H9 (cell line): ENCODE results near the gene ENPEP. TPM values are rescaled to one million over a fixed set of nuclear protein-coding genes. Genes with fewer than 3 reads are reported as not detected.

Experiments used
- DNase-seq: peaks from one replicate; pipeline ENCODE4 v3.0.0-alpha.2; 2017
- H2AFZ ChIP-seq: one replicate; pipeline ENCODE4 v1.6.1; 2013; ENCODE audit warnings: mild to moderate bottlenecking, low read length, control low read depth, moderate library complexity
- H2AK5ac ChIP-seq: 2 replicates; pipeline ENCODE4 v1.6.1; 2013; ENCODE audit warnings: low read length, control low read depth, mixed read lengths; ENCODE audit not compliant: insufficient read length
- H2BK120ac ChIP-seq: one replicate; pipeline ENCODE4 v1.6.1; 2013; ENCODE audit warnings: low read depth, mild to moderate bottlenecking, low read length, control low read depth, inconsistent platforms; ENCODE audit not compliant: poor library complexity, severe bottlenecking
- H2BK12ac ChIP-seq: 2 replicates; pipeline ENCODE4 v1.6.1; 2013; ENCODE audit warnings: low read length, control low read depth, mixed read lengths, low read depth; ENCODE audit not compliant: insufficient read length
- H2BK15ac ChIP-seq: 2 replicates; pipeline ENCODE4 v1.6.1; 2013; ENCODE audit warnings: low read depth, low read length, control low read depth
- H2BK20ac ChIP-seq: one replicate; pipeline ENCODE4 v1.6.1; 2013; ENCODE audit warnings: low read depth, mild to moderate bottlenecking, low read length, control low read depth, inconsistent platforms; ENCODE audit not compliant: poor library complexity, severe bottlenecking
- H2BK5ac ChIP-seq: 2 replicates; pipeline ENCODE4 v1.6.1; 2013; ENCODE audit warnings: low read length, control low read depth, mixed read lengths; ENCODE audit not compliant: insufficient read length
- H3K14ac ChIP-seq: 2 replicates; pipeline ENCODE4 v1.6.1; 2013; ENCODE audit warnings: low read length, control low read depth; ENCODE audit not compliant: insufficient read depth
- H3K18ac ChIP-seq: 2 replicates; pipeline ENCODE4 v1.6.1; 2013; ENCODE audit warnings: low read depth, mild to moderate bottlenecking, mixed read lengths, low read length, control low read depth; ENCODE audit not compliant: insufficient read length
- H3K23ac ChIP-seq: 2 replicates; pipeline ENCODE4 v1.6.1; 2013; ENCODE audit warnings: low read length, control low read depth, mixed read lengths, low read depth; ENCODE audit not compliant: insufficient read length
- H3K23me2 ChIP-seq: 2 replicates; pipeline ENCODE4 v1.6.1; 2013; ENCODE audit warnings: low read depth, mild to moderate bottlenecking, mixed read lengths, low read length, control low read depth; ENCODE audit not compliant: insufficient read length, poor library complexity, severe bottlenecking
- H3K27ac ChIP-seq: 2 replicates; pipeline ENCODE4 v1.5.1; 2013; ENCODE audit warnings: low read length, control low read depth, mixed read lengths, low read depth; ENCODE audit not compliant: insufficient read length
- H3K27me3 ChIP-seq: 2 replicates; pipeline ENCODE4 v1.6.1; 2013; ENCODE audit warnings: low read length, control low read depth, inconsistent platforms; ENCODE audit not compliant: insufficient read depth
- H3K4ac ChIP-seq: 2 replicates; pipeline ENCODE4 v1.6.1; 2013; ENCODE audit warnings: low read depth, mild to moderate bottlenecking, control low read depth, inconsistent platforms, low read length, moderate library complexity
- H3K4me1 ChIP-seq: 2 replicates; pipeline ENCODE4 v1.6.1; 2013; ENCODE audit warnings: low read length, control low read depth, inconsistent platforms; ENCODE audit not compliant: insufficient read depth
- H3K4me2 ChIP-seq: 2 replicates; pipeline ENCODE4 v1.6.1; 2013; ENCODE audit warnings: low read length, control low read depth, mixed read lengths; ENCODE audit not compliant: insufficient read length, insufficient read depth
- H3K56ac ChIP-seq: 2 replicates; pipeline ENCODE4 v1.6.1; 2013; ENCODE audit warnings: low read depth, mild to moderate bottlenecking, mixed read lengths, low read length, control low read depth; ENCODE audit not compliant: insufficient read length
- H3K79me1 ChIP-seq: 2 replicates; pipeline ENCODE4 v1.6.1; 2013; ENCODE audit warnings: low read depth, mild to moderate bottlenecking, moderate library complexity, low read length, control low read depth, inconsistent platforms; ENCODE audit not compliant: insufficient read depth, poor library complexity, severe bottlenecking
- H3K79me2 ChIP-seq: 2 replicates; pipeline ENCODE4 v1.6.1; 2013; ENCODE audit warnings: low read length, control low read depth, inconsistent platforms; ENCODE audit not compliant: insufficient read depth
- H3K9ac ChIP-seq: 2 replicates; pipeline ENCODE4 v1.6.1; 2013; ENCODE audit warnings: low read length, control low read depth, mixed read lengths; ENCODE audit not compliant: insufficient read length; ENCODE audit errors: extremely low read depth
- H3K9me3 ChIP-seq: one replicate; pipeline ENCODE4 v1.6.1; 2013; ENCODE audit warnings: low read depth, low read length, inconsistent platforms; ENCODE audit not compliant: control insufficient read depth
- H3T11ph ChIP-seq: one replicate; pipeline ENCODE4 v1.6.1; 2013; ENCODE audit warnings: mild to moderate bottlenecking, low read length, control low read depth, inconsistent platforms
- H4K20me1 ChIP-seq: one replicate; pipeline ENCODE4 v1.6.1; 2013; ENCODE audit not compliant: control insufficient read depth, insufficient read length, insufficient read depth
- H4K5ac ChIP-seq: 2 replicates; pipeline ENCODE4 v1.6.1; 2013; ENCODE audit warnings: low read depth, mild to moderate bottlenecking, mixed read lengths, low read length, control low read depth; ENCODE audit not compliant: insufficient read length
- H4K8ac ChIP-seq: replicated peaks from 2 replicates; pipeline ENCODE4 v1.6.1; 2013; ENCODE audit warnings: low read length, control low read depth, mixed read lengths, low read depth; ENCODE audit not compliant: insufficient read length
- H4K91ac ChIP-seq: 2 replicates; pipeline ENCODE4 v1.6.1; 2013; ENCODE audit warnings: low read depth, mild to moderate bottlenecking, moderate library complexity, mixed read lengths, low read length, control low read depth; ENCODE audit not compliant: insufficient read length
- H3K27ac Mint-ChIP-seq, 3 experiments: 2 replicates in 2 of 3; 3 replicates in 1 of 3; pipeline ENCODE4 v1.8.0; 2020 to 2021; ENCODE audit warnings: mixed read lengths in 3 of 3, mild to moderate bottlenecking in 1 of 3, moderate library complexity in 1 of 3
- H3K27me3 Mint-ChIP-seq: 2 replicates; pipeline ENCODE4 v1.8.0; 2021; ENCODE audit warnings: low read depth, mild to moderate bottlenecking, moderate library complexity, mixed read lengths
- H3K36me3 Mint-ChIP-seq, 3 experiments: 2 replicates in 2 of 3; 3 replicates in 1 of 3; pipeline ENCODE4 v1.8.0; 2020 to 2021; ENCODE audit warnings: low read depth in 3 of 3, mixed read lengths in 3 of 3; ENCODE audit not compliant: insufficient read depth in 1 of 3
- H3K4me1 Mint-ChIP-seq, 2 experiments: 2 replicates each; pipeline ENCODE4 v1.8.0; 2020; ENCODE audit warnings: mixed read lengths in 2 of 2
- H3K4me3 Mint-ChIP-seq, 2 experiments: 2 replicates in 1 of 2; 3 replicates in 1 of 2; pipeline ENCODE4 v1.8.0; 2020 to 2021; ENCODE audit warnings: mild to moderate bottlenecking in 2 of 2, mixed read lengths in 2 of 2, moderate library complexity in 1 of 2
- H3K9me3 Mint-ChIP-seq, 2 experiments: 2 replicates in 1 of 2; 3 replicates in 1 of 2; pipeline ENCODE4 v1.8.0; 2020; ENCODE audit warnings: mild to moderate bottlenecking in 2 of 2, mixed read lengths in 2 of 2, moderate library complexity in 1 of 2
- CTCF ChIP-seq: fragments of 200-600 bp; sonication (generic); conservative IDR thresholded peaks from 3 replicates; pipeline ENCODE4 v1.8.0; 2021; ENCODE audit warnings: antibody characterized with exemption, mild to moderate bottlenecking
- WGBS: extraction: QIAGEN DNeasy Blood & Tissue Kit; methylation state at CpG from one replicate; pipeline ENCODE4 v1.1.7; 2013; ENCODE audit warnings: missing lambda C conversion rate, low lambda C conversion rate, mixed read lengths; ENCODE audit not compliant: insufficient read length; ENCODE audit errors: extremely low coverage; 5-methylcytosine and 5-hydroxymethylcytosine counted together
- total RNA-seq: library from RNA; stranded (reverse); gene quantifications from 2 replicates; pipeline ENCODE4 v1.2.1, GENCODE V29; 2021

Gene ENPEP
- total RNA-seq, 1 experiment from 2014 or later: 0.44 TPM

- H3K79me2 ChIP-seq: no peaks in the 10 kb centered on the region
- DNase-seq: no peak
- no peaks in the 10 kb centered on the region for H3K79me1 ChIP-seq
- H3K27me3 ChIP-seq: no peaks in the 10 kb centered on the region
- no peaks in the 10 kb centered on the region for H3K4me1 ChIP-seq
- no peak overlapping the region for H3K4ac ChIP-seq
- no peak overlapping the region for H4K91ac ChIP-seq
- Mint-ChIP-seq H3K27me3 (no peaks in the 10 kb centered on the region), H3K4me1 (peaks cover 4 to 5% of the 10 kb centered on the region in 2 experiments), H3K27ac (no peak overlapping the region), H3K36me3 (no peaks in the 10 kb centered on the region), H3K4me3 (no peak overlapping the region), H3K9me3 (no peaks in the 10 kb centered on the region)
- no CpG with 5 or more reads among the region's 2 CpGs for WGBS
- H3K27ac ChIP-seq: no peak overlapping the region
- H3K23me2 ChIP-seq: no peaks in the 10 kb centered on the region
- H3T11ph ChIP-seq: no peak overlapping the region
- no peak overlapping the region for H3K23ac ChIP-seq
- no peak overlapping the region for H2BK5ac ChIP-seq
- no peak overlapping the region for H3K14ac ChIP-seq
- H3K4me2 ChIP-seq: no peak overlapping the region
- no peak for TF ChIP-seq CTCF
- H2BK15ac ChIP-seq: no peak overlapping the region
- no peak overlapping the region for H4K5ac ChIP-seq
- no peak overlapping the region for H2AK5ac ChIP-seq
- no peak overlapping the region for H3K9ac ChIP-seq
- H4K20me1 ChIP-seq: no peaks in the 10 kb centered on the region
- no peak overlapping the region for H2BK120ac ChIP-seq
- H2BK12ac ChIP-seq: no peak overlapping the region
- no peak overlapping the region for H2BK20ac ChIP-seq
- no peak overlapping the region for H4K8ac ChIP-seq
- H3K18ac ChIP-seq: no peak overlapping the region
- H2AFZ ChIP-seq: no peak overlapping the region
- no peaks in the 10 kb centered on the region for H3K9me3 ChIP-seq
- no peak overlapping the region for H3K56ac ChIP-seq
Measured at GRCh38 chr4:110520886-110521285, 44.9 kb downstream of the ENPEP start.
